Neural progenitor cell (in vitro differentiated cells): ENCODE measurements around the gene COQ10A.

Experiments
- EZH2 ChIP-seq: fragments of 200-600 bp; sonication (generic); IDR thresholded peaks from 2 replicates; pipeline ENCODE4 v1.6.1; 2017; ENCODE audit warnings: antibody characterized with exemption, mild to moderate bottlenecking, moderate library complexity
- EZH2phosphoT487 ChIP-seq: fragments of 200-600 bp; sonication (generic); IDR thresholded peaks from 2 replicates; pipeline ENCODE4 v1.6.1; 2017; ENCODE audit warnings: antibody characterized with exemption
- TF ChIP-seq, protein P1 (sequence below): fragments of 200-600 bp; sonication (generic); IDR thresholded peaks from 2 replicates; pipeline ENCODE4 v1.5.1; 2017; ENCODE audit warnings: antibody characterized with exemption, mild to moderate bottlenecking

DNA sequence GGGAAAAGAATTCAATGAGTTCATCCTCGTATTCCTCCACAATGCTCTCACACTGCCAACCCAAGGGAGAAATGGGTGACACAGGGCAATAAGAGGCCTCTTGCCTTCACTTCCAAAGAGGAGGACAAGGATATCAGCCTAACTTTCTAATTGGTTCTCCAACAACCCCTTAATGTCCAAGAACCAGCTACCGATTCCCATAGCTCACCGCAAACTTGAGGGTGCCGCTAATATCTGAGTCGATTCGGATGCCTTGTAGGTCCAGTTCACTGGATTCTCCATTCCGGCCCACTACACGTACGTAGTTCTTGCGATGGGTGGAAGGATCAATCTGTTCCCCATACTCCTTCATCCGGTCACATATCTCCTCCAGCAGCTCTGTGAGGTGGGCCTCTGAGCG is 44.3 kb downstream of the COQ10A start:
- TF ChIP-seq, protein P1, sequence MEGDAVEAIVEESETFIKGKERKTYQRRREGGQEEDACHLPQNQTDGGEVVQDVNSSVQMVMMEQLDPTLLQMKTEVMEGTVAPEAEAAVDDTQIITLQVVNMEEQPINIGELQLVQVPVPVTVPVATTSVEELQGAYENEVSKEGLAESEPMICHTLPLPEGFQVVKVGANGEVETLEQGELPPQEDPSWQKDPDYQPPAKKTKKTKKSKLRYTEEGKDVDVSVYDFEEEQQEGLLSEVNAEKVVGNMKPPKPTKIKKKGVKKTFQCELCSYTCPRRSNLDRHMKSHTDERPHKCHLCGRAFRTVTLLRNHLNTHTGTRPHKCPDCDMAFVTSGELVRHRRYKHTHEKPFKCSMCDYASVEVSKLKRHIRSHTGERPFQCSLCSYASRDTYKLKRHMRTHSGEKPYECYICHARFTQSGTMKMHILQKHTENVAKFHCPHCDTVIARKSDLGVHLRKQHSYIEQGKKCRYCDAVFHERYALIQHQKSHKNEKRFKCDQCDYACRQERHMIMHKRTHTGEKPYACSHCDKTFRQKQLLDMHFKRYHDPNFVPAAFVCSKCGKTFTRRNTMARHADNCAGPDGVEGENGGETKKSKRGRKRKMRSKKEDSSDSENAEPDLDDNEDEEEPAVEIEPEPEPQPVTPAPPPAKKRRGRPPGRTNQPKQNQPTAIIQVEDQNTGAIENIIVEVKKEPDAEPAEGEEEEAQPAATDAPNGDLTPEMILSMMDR = no peak
- TF ChIP-seq EZH2 (no peak), EZH2phosphoT487 (no peak)
